Neural cell (in vitro differentiated cells): ENCODE measurements around the gene MAGEA2. TPM values are rescaled to one million over a fixed set of nuclear protein-coding genes. Genes with fewer than 3 reads are reported as not detected.
"Not testable (repeated sequence)": the region's sequence is repeated elsewhere in the genome, so short reads cannot be mapped to it uniquely, and the experiment has no call there.

Experiments
- H2AFZ ChIP-seq: fragments of 200-600, 300-800 bp; sonication (generic), shearing (Covaris generic); 2 replicates; pipeline ENCODE4 v1.6.0; 2014; ENCODE audit warnings: low read depth, mild to moderate bottlenecking, antibody characterized with exemption, low read length, moderate library complexity
- H3F3A ChIP-seq: fragments of 200-600 bp; shearing (Covaris generic); 2 replicates; pipeline ENCODE4 v1.6.1; 2016; ENCODE audit warnings: mild to moderate bottlenecking, moderate library complexity, mixed read lengths, antibody characterized with exemption, low read length; ENCODE audit not compliant: insufficient read depth, poor library complexity, severe bottlenecking
- H3K27ac ChIP-seq: fragments of 200-600, 300-800 bp; sonication (generic), shearing (Covaris generic); 2 replicates; pipeline ENCODE4 v1.5.1; 2014; ENCODE audit warnings: mild to moderate bottlenecking, low read length, moderate library complexity
- H3K27me3 ChIP-seq: fragments of 300-800, 200-600 bp; sonication (generic), shearing (Covaris generic); 2 replicates; pipeline ENCODE4 v1.6.0; 2014; ENCODE audit warnings: mild to moderate bottlenecking, low read depth, low read length, moderate library complexity; ENCODE audit not compliant: insufficient read depth
- H3K36me3 ChIP-seq: fragments of 300-800, 200-600 bp; sonication (generic), shearing (Covaris generic); 2 replicates; pipeline ENCODE4 v1.5.1; 2014; ENCODE audit warnings: mild to moderate bottlenecking, antibody characterized with exemption, low read length, moderate library complexity; ENCODE audit not compliant: insufficient read depth
- H3K4me2 ChIP-seq: fragments of 300-800, 200-600 bp; sonication (generic), shearing (Covaris generic); 2 replicates; pipeline ENCODE4 v1.6.0; 2014; ENCODE audit warnings: mild to moderate bottlenecking, low read length
- H3K4me3 ChIP-seq: fragments of 300-800, 200-600 bp; sonication (generic), shearing (Covaris generic); 2 replicates; pipeline ENCODE4 v1.5.1; 2014; ENCODE audit warnings: mild to moderate bottlenecking, low read length, moderate library complexity
- H3K79me2 ChIP-seq: fragments of 200-600 bp; shearing (Covaris generic); replicated peaks from 2 replicates; pipeline ENCODE4 v1.6.0; 2014; ENCODE audit warnings: mild to moderate bottlenecking, low read length, moderate library complexity; ENCODE audit not compliant: insufficient read depth
- H3K9ac ChIP-seq: fragments of 300-800, 200-600 bp; sonication (generic), shearing (Covaris generic); 2 replicates; pipeline ENCODE4 v1.6.1; 2016; ENCODE audit warnings: mild to moderate bottlenecking, low read length, mixed read lengths
- H3K9me2 ChIP-seq: fragments of 200-600 bp; shearing (Covaris generic); 2 replicates; pipeline ENCODE4 v1.6.1; 2016; ENCODE audit warnings: mild to moderate bottlenecking, low read length, mixed read lengths; ENCODE audit not compliant: insufficient read depth
- H3K9me3 ChIP-seq: fragments of 200-600, 300-800 bp; sonication (generic), shearing (Covaris generic); 2 replicates; pipeline ENCODE4 v1.6.1; 2016; ENCODE audit warnings: mild to moderate bottlenecking, mixed run types, low read length, moderate library complexity, mixed read lengths
- H4K20me1 ChIP-seq: fragments of 200-600 bp; shearing (Covaris generic); 2 replicates; pipeline ENCODE4 v1.6.1; 2016; ENCODE audit warnings: mild to moderate bottlenecking, mixed run types; ENCODE audit not compliant: insufficient read depth
- CTCF ChIP-seq: fragments of 450-650 bp; IDR thresholded peaks from 2 replicates; pipeline ENCODE4 v1.5.1; 2014; ENCODE audit warnings: antibody characterized with exemption, mild to moderate bottlenecking, moderate library complexity; ENCODE audit not compliant: poor library complexity, severe bottlenecking
- EP300 ChIP-seq: fragments of 450-650 bp; conservative IDR thresholded peaks from 2 replicates; pipeline ENCODE4 v1.6.1; 2014; ENCODE audit warnings: antibody characterized with exemption, mild to moderate bottlenecking, moderate library complexity; ENCODE audit not compliant: poor library complexity, severe bottlenecking
- EZH2 ChIP-seq: fragments of 200-600, 300-800 bp; shearing (Covaris generic), sonication (generic); IDR thresholded peaks from 2 replicates; pipeline ENCODE4 v1.6.1; 2014; ENCODE audit warnings: antibody characterized with exemption, low read length, borderline replicate concordance, mild to moderate bottlenecking; ENCODE audit not compliant: insufficient read depth, poor library complexity, severe bottlenecking
- MXI1 ChIP-seq: fragments of 450-650 bp; conservative IDR thresholded peaks from 2 replicates; pipeline ENCODE4 v1.6.1; 2014; ENCODE audit warnings: antibody characterized with exemption, mild to moderate bottlenecking; ENCODE audit not compliant: poor library complexity, severe bottlenecking
- POLR2AphosphoS5 ChIP-seq: IDR thresholded peaks from 2 replicates; pipeline ENCODE4 v1.6.1; 2012
- RAD21 ChIP-seq: fragments of 450-650 bp; conservative IDR thresholded peaks from 2 replicates; pipeline ENCODE4 v1.6.1; 2014; ENCODE audit warnings: antibody characterized with exemption, mild to moderate bottlenecking, moderate library complexity
- REST ChIP-seq: IDR thresholded peaks from 2 replicates; pipeline ENCODE4 v1.6.1; 2012; ENCODE audit warnings: borderline replicate concordance
- SMC3 ChIP-seq: fragments of 450-650 bp; conservative IDR thresholded peaks from 2 replicates; pipeline ENCODE4 v1.6.1; 2014; ENCODE audit warnings: antibody characterized with exemption, mild to moderate bottlenecking, moderate library complexity; ENCODE audit not compliant: poor library complexity
- polyA plus RNA-seq: library from polyadenylated mRNA; depleted of rRNA; stranded (reverse); fragments of >200 nt; gene quantifications from 2 replicates; pipeline ENCODE4 v1.2.3, GENCODE V29; 2014

MAGEA2 gene
- polyA plus RNA-seq, 1 donor from 2014 or later: 1.6 TPM

- H3K9me3 ChIP-seq, H3K27ac ChIP-seq, H2AFZ ChIP-seq, H3K27me3 ChIP-seq, H3K4me3 ChIP-seq, H3K4me2 ChIP-seq, H3K9ac ChIP-seq, H4K20me1 ChIP-seq, H3K36me3 ChIP-seq, H3K79me2 ChIP-seq, H3F3A ChIP-seq, H3K9me2 ChIP-seq: not testable (repeated sequence)
Measured at GRCh38 chrX:152758918-152759317, 5.3 kb upstream of the MAGEA2 start, which contains the start of gene CSAG3. CSAG3 (plus strand) TSS chrX:152759218.

- not testable (repeated sequence) for H3K4me3 ChIP-seq, H3K36me3 ChIP-seq, H3K9me3 ChIP-seq, H3F3A ChIP-seq, H3K27ac ChIP-seq, H4K20me1 ChIP-seq, H3K4me2 ChIP-seq, H3K27me3 ChIP-seq, H2AFZ ChIP-seq, H3K9ac ChIP-seq, H3K9me2 ChIP-seq, H3K79me2 ChIP-seq
Measured at GRCh38 chrX:152754871-152755270, 1.2 kb upstream of the MAGEA2 start.

GRCh38 chrX:152738560-152738959 is 15.1 kb downstream of the MAGEA2 start:
- Histone ChIP-seq H3K9me3 (no peaks in the 10 kb centered on the region), H3K9me2 (no peaks in the 10 kb centered on the region), H3K4me3 (no peak overlapping the region), H3F3A (no peaks in the 10 kb centered on the region), H3K36me3 (no peaks in the 10 kb centered on the region), H3K27ac (no peak overlapping the region), H4K20me1 (no peaks in the 10 kb centered on the region), H3K4me2 (no peak overlapping the region), H3K79me2 (no peaks in the 10 kb centered on the region), H3K9ac (no peak overlapping the region), H3K27me3 (no peaks in the 10 kb centered on the region), H2AFZ (no peak overlapping the region)
- TF ChIP-seq REST (no peak), MXI1 (no peak), CTCF (no peak), EP300 (no peak), RAD21 (no peak), EZH2 (no peak), POLR2AphosphoS5 (no peak), SMC3 (no peak)

GRCh38 chrX:152736528-152736927 is 17.1 kb downstream of the MAGEA2 start:
- not testable (repeated sequence) for H4K20me1 ChIP-seq, H3K27ac ChIP-seq, H3K9me3 ChIP-seq, H3K36me3 ChIP-seq, H3K9ac ChIP-seq, H3F3A ChIP-seq, H3K4me2 ChIP-seq, H3K27me3 ChIP-seq, H2AFZ ChIP-seq, H3K9me2 ChIP-seq, H3K79me2 ChIP-seq, H3K4me3 ChIP-seq
